Calu3 (cell line): ENCODE results near the gene BNIP3. TPM values are rescaled to one million over a fixed set of nuclear protein-coding genes. Genes with fewer than 3 reads are reported as not detected.

Experiments
- BruUV-seq: library from RNA; stranded (reverse); fragments of 400-500 nt; replicated peaks from 2 replicates; lab custom pipeline; 2021; lab: Mats Ljungman, UMichigan
- CTCF ChIA-PET: fragments of 300-600 bp; sonication (Branson Sonifier 250); formaldehyde crosslinking; loops from one replicate; lab custom pipeline; 2022; ENCODE audit warnings: antibody characterized with exemption; lab: Charles Lee
- DNase-seq: peaks from one replicate; pipeline ENCODE4 v3.0.0; 2022
- H3K27ac Mint-ChIP-seq: one replicate; pipeline ENCODE4 v1.8.0; 2022; ENCODE audit warnings: mixed read lengths; ENCODE audit not compliant: unreplicated experiment
- H3K27me3 Mint-ChIP-seq: one replicate; pipeline ENCODE4 v1.8.0; 2022; ENCODE audit warnings: mixed read lengths; ENCODE audit not compliant: unreplicated experiment
- H3K36me3 Mint-ChIP-seq: one replicate; pipeline ENCODE4 v1.8.0; 2022; ENCODE audit warnings: mild to moderate bottlenecking, moderate library complexity, mixed read lengths; ENCODE audit not compliant: insufficient read depth, unreplicated experiment
- H3K4me1 Mint-ChIP-seq: one replicate; pipeline ENCODE4 v1.8.0; 2022; ENCODE audit warnings: mild to moderate bottlenecking, low read depth, mixed read lengths; ENCODE audit not compliant: unreplicated experiment
- H3K4me3 Mint-ChIP-seq: one replicate; pipeline ENCODE4 v1.8.0; 2022; ENCODE audit warnings: mild to moderate bottlenecking, low read depth, moderate library complexity, mixed read lengths; ENCODE audit not compliant: unreplicated experiment
- H3K9me3 Mint-ChIP-seq: one replicate; pipeline ENCODE4 v1.8.0; 2022; ENCODE audit warnings: low read depth, mixed read lengths; ENCODE audit not compliant: unreplicated experiment
- intact Hi-C: fragments of 100-400 bp; cut with micrococcal nuclease; formaldehyde crosslinking; loops from one replicate; pipeline ENCODE4 v1.10.0; 2022; ENCODE audit not compliant: unreplicated experiment
- total RNA-seq: library from RNA; stranded (reverse); gene quantifications from 2 replicates; pipeline ENCODE4 v1.2.3, GENCODE V29; 2022
- TF ChIP-seq, protein P1 (sequence below): fragments of 200-600 bp; IDR thresholded peaks from one replicate; pipeline ENCODE4 v1.8.0; 2022; ENCODE audit warnings: antibody characterized with exemption; ENCODE audit not compliant: unreplicated experiment

The BNIP3 gene
- total RNA-seq, 1 experiment from 2014 or later, result 7.9 TPM

DNA sequence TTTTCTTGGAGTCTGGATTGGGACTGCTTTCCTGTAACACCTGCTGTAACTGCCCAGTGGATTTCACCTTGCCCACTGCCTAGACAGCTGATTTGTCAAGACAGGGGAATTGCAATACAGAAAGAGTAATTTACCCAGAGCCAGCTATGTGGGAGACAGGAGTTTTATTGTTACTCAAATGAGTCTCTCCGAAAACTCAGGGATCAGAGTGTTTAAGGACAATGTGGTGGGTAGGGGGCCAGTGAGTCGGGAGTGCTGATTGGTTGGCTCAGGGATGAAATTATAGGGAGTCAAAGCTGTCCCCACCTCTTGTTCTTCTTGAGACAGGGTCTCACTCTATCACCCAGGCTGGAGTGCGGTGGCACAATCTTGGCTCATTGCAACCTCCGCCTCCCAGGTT lies 25.2 kb upstream of the BNIP3 start:
- TF ChIP-seq, protein P1, sequence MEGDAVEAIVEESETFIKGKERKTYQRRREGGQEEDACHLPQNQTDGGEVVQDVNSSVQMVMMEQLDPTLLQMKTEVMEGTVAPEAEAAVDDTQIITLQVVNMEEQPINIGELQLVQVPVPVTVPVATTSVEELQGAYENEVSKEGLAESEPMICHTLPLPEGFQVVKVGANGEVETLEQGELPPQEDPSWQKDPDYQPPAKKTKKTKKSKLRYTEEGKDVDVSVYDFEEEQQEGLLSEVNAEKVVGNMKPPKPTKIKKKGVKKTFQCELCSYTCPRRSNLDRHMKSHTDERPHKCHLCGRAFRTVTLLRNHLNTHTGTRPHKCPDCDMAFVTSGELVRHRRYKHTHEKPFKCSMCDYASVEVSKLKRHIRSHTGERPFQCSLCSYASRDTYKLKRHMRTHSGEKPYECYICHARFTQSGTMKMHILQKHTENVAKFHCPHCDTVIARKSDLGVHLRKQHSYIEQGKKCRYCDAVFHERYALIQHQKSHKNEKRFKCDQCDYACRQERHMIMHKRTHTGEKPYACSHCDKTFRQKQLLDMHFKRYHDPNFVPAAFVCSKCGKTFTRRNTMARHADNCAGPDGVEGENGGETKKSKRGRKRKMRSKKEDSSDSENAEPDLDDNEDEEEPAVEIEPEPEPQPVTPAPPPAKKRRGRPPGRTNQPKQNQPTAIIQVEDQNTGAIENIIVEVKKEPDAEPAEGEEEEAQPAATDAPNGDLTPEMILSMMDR, result no peak
- no peak for DNase-seq
- H3K9me3 Mint-ChIP-seq, result no peaks in the 10 kb centered on the region
- intact Hi-C loops, result no loop called here
- H3K36me3 Mint-ChIP-seq, result no peaks in the 10 kb centered on the region
- no peak overlapping the region for H3K4me3 Mint-ChIP-seq
- BruUV-seq, result no TSS peak
- H3K4me1 Mint-ChIP-seq, result no peaks in the 10 kb centered on the region
- H3K27me3 Mint-ChIP-seq, result peaks cover 43% of the 10 kb centered on the region
- CTCF ChIA-PET, result no interaction called here
- H3K27ac Mint-ChIP-seq, result no peak overlapping the region

DNA sequence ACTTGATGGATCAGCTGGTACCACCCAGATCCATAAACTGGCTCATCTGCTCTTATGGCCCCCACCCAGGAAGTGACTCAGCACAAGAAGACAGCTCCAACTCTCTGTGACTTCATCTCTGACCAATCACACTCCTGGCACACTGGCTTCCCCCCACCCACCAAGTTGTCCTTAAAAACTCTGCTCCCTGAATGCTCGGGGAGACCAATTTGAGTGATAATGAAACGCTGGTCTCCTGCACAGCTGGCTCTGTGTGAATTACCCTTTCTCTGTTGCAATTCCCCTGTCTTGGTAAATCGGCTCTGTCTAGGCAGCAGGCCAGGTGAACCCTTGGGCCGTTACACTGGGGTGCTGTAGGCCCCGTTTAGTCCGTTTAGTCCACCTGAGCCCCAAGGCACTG lies 23.4 kb upstream of the BNIP3 start:
- H3K9me3 Mint-ChIP-seq, result no peaks in the 10 kb centered on the region
- no peak overlapping the region for H3K4me3 Mint-ChIP-seq
- CTCF ChIA-PET, result no interaction called here
- intact Hi-C loops, result no loop called here
- H3K36me3 Mint-ChIP-seq, result no peaks in the 10 kb centered on the region
- no peaks in the 10 kb centered on the region for H3K4me1 Mint-ChIP-seq
- no peak for DNase-seq
- H3K27me3 Mint-ChIP-seq, result peaks cover 49% of the 10 kb centered on the region
- TF ChIP-seq, protein P1, result no peak
- no peak overlapping the region for H3K27ac Mint-ChIP-seq
- BruUV-seq, result no TSS peak

DNA sequence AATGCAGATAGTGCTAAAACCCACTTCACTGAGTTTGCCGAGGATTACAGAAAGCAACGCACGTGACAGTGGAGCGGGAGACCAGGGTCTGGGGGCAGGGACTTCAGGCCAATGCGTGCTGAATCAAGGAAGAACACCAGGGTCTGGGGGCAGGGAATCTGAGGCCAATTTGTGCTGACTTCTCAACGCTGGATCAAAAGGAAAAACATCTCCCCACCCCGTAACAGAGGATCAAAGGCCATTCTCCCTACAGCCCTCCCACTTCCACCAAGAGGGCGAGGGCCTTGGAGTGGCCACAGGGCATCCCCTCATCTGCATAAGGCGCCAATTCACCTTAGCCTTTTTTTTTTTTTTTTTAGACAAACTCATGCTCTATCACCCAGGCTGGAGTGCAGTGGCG lies 22.3 kb upstream of the BNIP3 start:
- no peak overlapping the region for H3K4me3 Mint-ChIP-seq
- TF ChIP-seq, protein P1, result no peak
- intact Hi-C loops, result no loop called here
- no peak for DNase-seq
- no peaks in the 10 kb centered on the region for H3K9me3 Mint-ChIP-seq
- no peaks in the 10 kb centered on the region for H3K36me3 Mint-ChIP-seq
- BruUV-seq, result no TSS peak
- H3K27ac Mint-ChIP-seq, result no peak overlapping the region
- CTCF ChIA-PET, result interaction anchor here (0.7 kb wide), 1 partner anchor 11 kb away, joined by 3 read pairs; no protein-coding TSS in a partner anchor
- peaks cover 38% of the 10 kb centered on the region for H3K27me3 Mint-ChIP-seq
- no peaks in the 10 kb centered on the region for H3K4me1 Mint-ChIP-seq

DNA sequence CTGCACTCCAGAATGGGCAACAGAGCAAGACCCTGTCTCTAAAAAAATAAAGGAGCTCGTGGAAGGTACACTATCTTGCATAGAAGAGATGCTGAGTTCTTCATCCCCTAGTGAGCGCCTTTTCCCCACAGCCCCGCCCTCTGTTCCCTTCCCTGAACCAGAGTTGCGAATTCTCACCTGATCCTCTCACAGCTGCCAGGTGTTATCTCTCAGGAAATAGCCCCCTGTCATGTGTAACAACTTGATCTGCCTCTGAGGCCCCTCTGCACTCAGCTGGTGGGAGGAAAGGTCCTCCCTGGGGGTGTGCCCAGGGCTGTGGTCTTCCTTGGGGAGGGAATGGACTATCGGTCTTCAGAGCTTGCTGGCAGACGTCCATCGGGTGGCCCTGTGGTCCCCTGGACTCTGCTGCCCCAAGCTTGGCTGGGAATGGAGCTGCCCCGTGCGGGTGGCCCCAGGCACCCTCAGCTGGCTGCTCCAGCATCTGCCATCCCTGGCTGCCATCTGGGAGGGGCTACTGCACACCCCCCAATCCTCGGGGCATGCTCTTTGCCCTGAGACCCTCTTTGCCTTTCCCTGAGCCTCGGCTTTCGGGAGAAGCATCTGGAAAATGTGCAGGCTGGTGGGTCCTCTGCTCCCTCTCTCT lies 21.7 kb upstream of the BNIP3 start:
- Mint-ChIP-seq H3K9me3 (no peaks in the 10 kb centered on the region), H3K4me3 (no peak overlapping the region), H3K27ac (no peak overlapping the region), H3K4me1 (peaks cover under 1% of the 10 kb centered on the region), H3K36me3 (no peaks in the 10 kb centered on the region), H3K27me3 (peaks cover 34% of the 10 kb centered on the region)
- no peak for DNase-seq
- CTCF ChIA-PET, result no interaction called here
- TF ChIP-seq, protein P1, result no peak
- intact Hi-C loops, result no loop called here
- BruUV-seq, result no TSS peak
